ENCODE measurements around the gene BCDIN3D. TPM values are rescaled to one million over a fixed set of nuclear protein-coding genes. Genes with fewer than 3 reads are reported as not detected.

Gene BCDIN3D
- total and polyA plus RNA-seq, 4 donors, result 1.7 to 4.4 (median 2.1) TPM

GRCh38 chr12:49827401-49828099, 15.4 kb downstream of the BCDIN3D start:
- Histone ChIP-seq H3K4me3 (ENCODE audit: low read depth in 1 of 3, low read length in 3 of 3) (peak overlapping the region; percentile 74 to 91 (median 78)), H3K27me3 (ENCODE audit: control insufficient read depth in 4 of 4, insufficient read depth in 4 of 4, low read length in 3 of 4) (no peaks in the 10 kb centered on the region), H3K4me1 (ENCODE audit: control insufficient read depth in 4 of 4, insufficient read depth in 4 of 4, low read length in 3 of 4) (peaks cover 4 to 25% (median 13%) of the 10 kb centered on the region in 4 donors), H3K9me3 (ENCODE audit: control insufficient read depth in 4 of 4, low read length in 3 of 4) (no peaks in the 10 kb centered on the region), H3K9ac (ENCODE audit: low read depth in 1 of 2, low read length in 2 of 2) (peak overlapping the region in 1 of 2 donors; percentile 16), H3K36me3 (ENCODE audit: control insufficient read depth in 4 of 4, insufficient read depth in 3 of 4, low read depth in 1 of 4, low read length in 3 of 4) (no peaks in the 10 kb centered on the region), H3K27ac (ENCODE audit: low read depth in 1 of 2, low read length in 2 of 2) (peak overlapping the region; percentile 32 to 63)
- no peak for TF ChIP-seq FOXA2 (IDR thresholded peaks at IDR 0.05)
- TF ChIP-seq ATF3 (IDR thresholded peaks at IDR 0.05), result no peak
- TF ChIP-seq EGR1 (IDR thresholded peaks at IDR 0.05; ENCODE audit: low read depth in 2 of 2), result no peak
- TF ChIP-seq HNF4A (conservative IDR thresholded peaks at IDR 0.05), result peak in 1 of 2 donors; percentile 6
- TF ChIP-seq, protein P1, sequence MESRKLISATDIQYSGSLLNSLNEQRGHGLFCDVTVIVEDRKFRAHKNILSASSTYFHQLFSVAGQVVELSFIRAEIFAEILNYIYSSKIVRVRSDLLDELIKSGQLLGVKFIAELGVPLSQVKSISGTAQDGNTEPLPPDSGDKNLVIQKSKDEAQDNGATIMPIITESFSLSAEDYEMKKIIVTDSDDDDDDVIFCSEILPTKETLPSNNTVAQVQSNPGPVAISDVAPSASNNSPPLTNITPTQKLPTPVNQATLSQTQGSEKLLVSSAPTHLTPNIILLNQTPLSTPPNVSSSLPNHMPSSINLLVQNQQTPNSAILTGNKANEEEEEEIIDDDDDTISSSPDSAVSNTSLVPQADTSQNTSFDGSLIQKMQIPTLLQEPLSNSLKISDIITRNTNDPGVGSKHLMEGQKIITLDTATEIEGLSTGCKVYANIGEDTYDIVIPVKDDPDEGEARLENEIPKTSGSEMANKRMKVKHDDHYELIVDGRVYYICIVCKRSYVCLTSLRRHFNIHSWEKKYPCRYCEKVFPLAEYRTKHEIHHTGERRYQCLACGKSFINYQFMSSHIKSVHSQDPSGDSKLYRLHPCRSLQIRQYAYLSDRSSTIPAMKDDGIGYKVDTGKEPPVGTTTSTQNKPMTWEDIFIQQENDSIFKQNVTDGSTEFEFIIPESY (IDR thresholded peaks at IDR 0.05), result no peak
- TF ChIP-seq HNF4G (IDR thresholded peaks at IDR 0.05), result no peak
- no peak for TF ChIP-seq YY1 (IDR thresholded peaks at IDR 0.05)
- TF ChIP-seq, protein P2, sequence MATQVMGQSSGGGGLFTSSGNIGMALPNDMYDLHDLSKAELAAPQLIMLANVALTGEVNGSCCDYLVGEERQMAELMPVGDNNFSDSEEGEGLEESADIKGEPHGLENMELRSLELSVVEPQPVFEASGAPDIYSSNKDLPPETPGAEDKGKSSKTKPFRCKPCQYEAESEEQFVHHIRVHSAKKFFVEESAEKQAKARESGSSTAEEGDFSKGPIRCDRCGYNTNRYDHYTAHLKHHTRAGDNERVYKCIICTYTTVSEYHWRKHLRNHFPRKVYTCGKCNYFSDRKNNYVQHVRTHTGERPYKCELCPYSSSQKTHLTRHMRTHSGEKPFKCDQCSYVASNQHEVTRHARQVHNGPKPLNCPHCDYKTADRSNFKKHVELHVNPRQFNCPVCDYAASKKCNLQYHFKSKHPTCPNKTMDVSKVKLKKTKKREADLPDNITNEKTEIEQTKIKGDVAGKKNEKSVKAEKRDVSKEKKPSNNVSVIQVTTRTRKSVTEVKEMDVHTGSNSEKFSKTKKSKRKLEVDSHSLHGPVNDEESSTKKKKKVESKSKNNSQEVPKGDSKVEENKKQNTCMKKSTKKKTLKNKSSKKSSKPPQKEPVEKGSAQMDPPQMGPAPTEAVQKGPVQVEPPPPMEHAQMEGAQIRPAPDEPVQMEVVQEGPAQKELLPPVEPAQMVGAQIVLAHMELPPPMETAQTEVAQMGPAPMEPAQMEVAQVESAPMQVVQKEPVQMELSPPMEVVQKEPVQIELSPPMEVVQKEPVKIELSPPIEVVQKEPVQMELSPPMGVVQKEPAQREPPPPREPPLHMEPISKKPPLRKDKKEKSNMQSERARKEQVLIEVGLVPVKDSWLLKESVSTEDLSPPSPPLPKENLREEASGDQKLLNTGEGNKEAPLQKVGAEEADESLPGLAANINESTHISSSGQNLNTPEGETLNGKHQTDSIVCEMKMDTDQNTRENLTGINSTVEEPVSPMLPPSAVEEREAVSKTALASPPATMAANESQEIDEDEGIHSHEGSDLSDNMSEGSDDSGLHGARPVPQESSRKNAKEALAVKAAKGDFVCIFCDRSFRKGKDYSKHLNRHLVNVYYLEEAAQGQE (IDR thresholded peaks at IDR 0.05), result no peak
- no peak for TF ChIP-seq JUND (IDR thresholded peaks at IDR 0.05)
- no peak for TF ChIP-seq SP1 (IDR thresholded peaks at IDR 0.05)
- TF ChIP-seq RAD21 (IDR thresholded peaks at IDR 0.05), result no peak
- TF ChIP-seq, protein P3, sequence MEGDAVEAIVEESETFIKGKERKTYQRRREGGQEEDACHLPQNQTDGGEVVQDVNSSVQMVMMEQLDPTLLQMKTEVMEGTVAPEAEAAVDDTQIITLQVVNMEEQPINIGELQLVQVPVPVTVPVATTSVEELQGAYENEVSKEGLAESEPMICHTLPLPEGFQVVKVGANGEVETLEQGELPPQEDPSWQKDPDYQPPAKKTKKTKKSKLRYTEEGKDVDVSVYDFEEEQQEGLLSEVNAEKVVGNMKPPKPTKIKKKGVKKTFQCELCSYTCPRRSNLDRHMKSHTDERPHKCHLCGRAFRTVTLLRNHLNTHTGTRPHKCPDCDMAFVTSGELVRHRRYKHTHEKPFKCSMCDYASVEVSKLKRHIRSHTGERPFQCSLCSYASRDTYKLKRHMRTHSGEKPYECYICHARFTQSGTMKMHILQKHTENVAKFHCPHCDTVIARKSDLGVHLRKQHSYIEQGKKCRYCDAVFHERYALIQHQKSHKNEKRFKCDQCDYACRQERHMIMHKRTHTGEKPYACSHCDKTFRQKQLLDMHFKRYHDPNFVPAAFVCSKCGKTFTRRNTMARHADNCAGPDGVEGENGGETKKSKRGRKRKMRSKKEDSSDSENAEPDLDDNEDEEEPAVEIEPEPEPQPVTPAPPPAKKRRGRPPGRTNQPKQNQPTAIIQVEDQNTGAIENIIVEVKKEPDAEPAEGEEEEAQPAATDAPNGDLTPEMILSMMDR (IDR thresholded peaks at IDR 0.05; ENCODE audit: low read depth, low read length, missing input control), result no peak
- no peak for TF ChIP-seq TAF1 (conservative IDR thresholded peaks at IDR 0.05)
- TF ChIP-seq MAX (IDR thresholded peaks at IDR 0.05), result no peak
- TF ChIP-seq NR2F2 (IDR thresholded peaks at IDR 0.05), result peak; percentile 13
- TF ChIP-seq GABPA (IDR thresholded peaks at IDR 0.05 in 1 of 2, conservative IDR thresholded peaks at IDR 0.05 in 1 of 2), result no peak
- no peak for TF ChIP-seq FOXA1 (IDR thresholded peaks at IDR 0.05)
- TF ChIP-seq RXRA (IDR thresholded peaks at IDR 0.05), result peak in 1 of 2 donors; percentile 35
- 3% methylated on average over 38 of the region's 38 CpGs for WGBS
- DNase-seq (ENCODE audit: low spot score), result peak; percentile 60
